Panc1 (cell line): ENCODE measurements around the gene PCBP2.

Experiments used
- POLR2AphosphoS5 ChIP-seq: IDR thresholded peaks from 2 replicates; pipeline ENCODE4 v1.6.1; 2012; ENCODE audit warnings: mild to moderate bottlenecking, low read depth, low read length, moderate library complexity
- TCF7L2 ChIP-seq: IDR thresholded peaks from 2 replicates; pipeline ENCODE4 v1.6.1; 2011; ENCODE audit warnings: mild to moderate bottlenecking, low read depth, low read length, inconsistent platforms
- TF ChIP-seq, protein P1 (sequence below): fragments of 450-650 bp; IDR thresholded peaks from 2 replicates; pipeline ENCODE4 v1.5.1; 2017; ENCODE audit warnings: mild to moderate bottlenecking
- TF ChIP-seq, protein P2 (sequence below), 2 experiments: IDR thresholded peaks; 2 replicates each; pipeline ENCODE4 v1.6.1; 2011 to 2012; ENCODE audit warnings: low read depth in 2 of 2, control low read depth in 1 of 2, low read length in 1 of 2, mild to moderate bottlenecking in 1 of 2, moderate library complexity in 1 of 2; ENCODE audit not compliant: insufficient read depth in 1 of 2

DNA sequence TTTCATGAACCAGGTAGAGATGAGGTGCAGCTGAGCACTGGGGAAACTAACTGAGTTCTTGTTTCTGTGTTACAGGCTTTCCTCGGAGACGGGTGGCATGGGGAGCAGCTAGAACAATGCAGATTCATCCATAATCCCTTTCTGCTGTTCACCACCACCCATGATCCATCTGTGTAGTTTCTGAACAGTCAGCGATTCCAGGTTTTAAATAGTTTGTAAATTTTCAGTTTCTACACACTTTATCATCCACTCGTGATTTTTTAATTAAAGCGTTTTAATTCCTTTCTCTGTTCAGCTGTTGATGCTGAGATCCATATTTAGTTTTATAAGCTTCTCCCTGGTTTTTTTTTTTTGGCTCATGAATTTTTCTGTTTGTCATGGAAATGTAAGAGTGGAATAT lies 27.4 kb downstream of the PCBP2 start:
- TF ChIP-seq, protein P1, sequence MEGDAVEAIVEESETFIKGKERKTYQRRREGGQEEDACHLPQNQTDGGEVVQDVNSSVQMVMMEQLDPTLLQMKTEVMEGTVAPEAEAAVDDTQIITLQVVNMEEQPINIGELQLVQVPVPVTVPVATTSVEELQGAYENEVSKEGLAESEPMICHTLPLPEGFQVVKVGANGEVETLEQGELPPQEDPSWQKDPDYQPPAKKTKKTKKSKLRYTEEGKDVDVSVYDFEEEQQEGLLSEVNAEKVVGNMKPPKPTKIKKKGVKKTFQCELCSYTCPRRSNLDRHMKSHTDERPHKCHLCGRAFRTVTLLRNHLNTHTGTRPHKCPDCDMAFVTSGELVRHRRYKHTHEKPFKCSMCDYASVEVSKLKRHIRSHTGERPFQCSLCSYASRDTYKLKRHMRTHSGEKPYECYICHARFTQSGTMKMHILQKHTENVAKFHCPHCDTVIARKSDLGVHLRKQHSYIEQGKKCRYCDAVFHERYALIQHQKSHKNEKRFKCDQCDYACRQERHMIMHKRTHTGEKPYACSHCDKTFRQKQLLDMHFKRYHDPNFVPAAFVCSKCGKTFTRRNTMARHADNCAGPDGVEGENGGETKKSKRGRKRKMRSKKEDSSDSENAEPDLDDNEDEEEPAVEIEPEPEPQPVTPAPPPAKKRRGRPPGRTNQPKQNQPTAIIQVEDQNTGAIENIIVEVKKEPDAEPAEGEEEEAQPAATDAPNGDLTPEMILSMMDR, result no peak
- TF ChIP-seq, protein P2, sequence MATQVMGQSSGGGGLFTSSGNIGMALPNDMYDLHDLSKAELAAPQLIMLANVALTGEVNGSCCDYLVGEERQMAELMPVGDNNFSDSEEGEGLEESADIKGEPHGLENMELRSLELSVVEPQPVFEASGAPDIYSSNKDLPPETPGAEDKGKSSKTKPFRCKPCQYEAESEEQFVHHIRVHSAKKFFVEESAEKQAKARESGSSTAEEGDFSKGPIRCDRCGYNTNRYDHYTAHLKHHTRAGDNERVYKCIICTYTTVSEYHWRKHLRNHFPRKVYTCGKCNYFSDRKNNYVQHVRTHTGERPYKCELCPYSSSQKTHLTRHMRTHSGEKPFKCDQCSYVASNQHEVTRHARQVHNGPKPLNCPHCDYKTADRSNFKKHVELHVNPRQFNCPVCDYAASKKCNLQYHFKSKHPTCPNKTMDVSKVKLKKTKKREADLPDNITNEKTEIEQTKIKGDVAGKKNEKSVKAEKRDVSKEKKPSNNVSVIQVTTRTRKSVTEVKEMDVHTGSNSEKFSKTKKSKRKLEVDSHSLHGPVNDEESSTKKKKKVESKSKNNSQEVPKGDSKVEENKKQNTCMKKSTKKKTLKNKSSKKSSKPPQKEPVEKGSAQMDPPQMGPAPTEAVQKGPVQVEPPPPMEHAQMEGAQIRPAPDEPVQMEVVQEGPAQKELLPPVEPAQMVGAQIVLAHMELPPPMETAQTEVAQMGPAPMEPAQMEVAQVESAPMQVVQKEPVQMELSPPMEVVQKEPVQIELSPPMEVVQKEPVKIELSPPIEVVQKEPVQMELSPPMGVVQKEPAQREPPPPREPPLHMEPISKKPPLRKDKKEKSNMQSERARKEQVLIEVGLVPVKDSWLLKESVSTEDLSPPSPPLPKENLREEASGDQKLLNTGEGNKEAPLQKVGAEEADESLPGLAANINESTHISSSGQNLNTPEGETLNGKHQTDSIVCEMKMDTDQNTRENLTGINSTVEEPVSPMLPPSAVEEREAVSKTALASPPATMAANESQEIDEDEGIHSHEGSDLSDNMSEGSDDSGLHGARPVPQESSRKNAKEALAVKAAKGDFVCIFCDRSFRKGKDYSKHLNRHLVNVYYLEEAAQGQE (IDR thresholded peaks at IDR 0.05; ENCODE audit: insufficient read depth in 1 of 2, low read depth in 2 of 2, low read length in 1 of 2), result no peak
- no peak for TF ChIP-seq POLR2AphosphoS5
- TF ChIP-seq TCF7L2, result no peak
